GM20000 (cell line): ENCODE measurements around the gene VAMP7.
"Not testable (repeated sequence)": the region's sequence is repeated elsewhere in the genome, so short reads cannot be mapped to it uniquely, and the experiment has no call there.

Experiments used
- DNase-seq: peaks from one replicate; pipeline ENCODE4 v3.0.0; 2012; ENCODE audit warnings: low spot score
- TF ChIP-seq, protein P1 (sequence below): IDR thresholded peaks from 2 replicates; pipeline ENCODE4 v1.5.1; 2012; ENCODE audit warnings: mild to moderate bottlenecking, control low read depth; ENCODE audit errors: extremely low read depth, missing control alignments

Gene VAMP7, protein sequence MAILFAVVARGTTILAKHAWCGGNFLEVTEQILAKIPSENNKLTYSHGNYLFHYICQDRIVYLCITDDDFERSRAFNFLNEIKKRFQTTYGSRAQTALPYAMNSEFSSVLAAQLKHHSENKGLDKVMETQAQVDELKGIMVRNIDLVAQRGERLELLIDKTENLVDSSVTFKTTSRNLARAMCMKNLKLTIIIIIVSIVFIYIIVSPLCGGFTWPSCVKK

DNA sequence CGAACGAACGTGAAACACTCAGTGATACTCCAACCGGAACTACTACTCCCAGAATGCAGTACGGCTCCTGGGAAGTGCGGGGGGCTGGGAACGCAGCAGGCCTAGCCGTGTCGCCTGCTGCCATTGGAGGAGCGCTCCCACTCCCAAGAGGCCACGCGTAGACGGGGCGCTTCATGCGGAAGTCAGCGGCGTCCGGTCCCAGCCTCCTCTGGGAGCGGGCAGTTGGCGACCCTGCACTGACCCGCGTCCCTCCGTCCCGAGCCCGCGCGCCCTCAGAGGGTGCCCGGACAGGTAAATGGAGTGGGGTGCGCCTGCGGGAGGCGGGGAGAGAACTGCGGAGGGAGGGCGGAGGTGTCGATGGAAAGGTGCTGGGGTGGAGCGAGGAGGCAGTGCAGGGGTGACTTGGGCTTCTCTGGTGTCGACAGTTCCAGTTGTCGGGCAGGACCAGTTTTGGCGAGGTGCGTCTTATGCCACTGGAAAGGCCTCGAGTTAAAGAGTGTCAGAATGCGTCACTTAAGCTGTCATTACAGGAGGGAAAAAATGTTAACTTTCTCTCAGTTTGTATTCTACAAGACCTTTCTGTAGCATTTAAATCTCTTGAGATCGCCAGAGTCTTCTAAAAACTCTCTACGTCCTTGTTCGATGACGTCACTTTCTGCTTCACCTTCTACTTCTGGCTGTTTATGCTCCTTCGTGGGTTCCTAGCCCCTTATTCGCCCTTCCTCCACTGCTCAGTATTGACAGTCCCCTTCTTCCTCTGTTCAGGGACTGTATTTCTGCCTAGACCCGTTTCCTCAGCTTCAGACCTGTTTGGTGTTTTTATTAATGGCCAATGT, at the start of gene VAMP7:
VAMP7 (plus strand) TSS at position 188 of the 836 bp plus-strand sequence. CDS start 8,122 bp downstream, outside the sequence.
- peak; percentile 79 for DNase-seq
- TF ChIP-seq, protein P1, sequence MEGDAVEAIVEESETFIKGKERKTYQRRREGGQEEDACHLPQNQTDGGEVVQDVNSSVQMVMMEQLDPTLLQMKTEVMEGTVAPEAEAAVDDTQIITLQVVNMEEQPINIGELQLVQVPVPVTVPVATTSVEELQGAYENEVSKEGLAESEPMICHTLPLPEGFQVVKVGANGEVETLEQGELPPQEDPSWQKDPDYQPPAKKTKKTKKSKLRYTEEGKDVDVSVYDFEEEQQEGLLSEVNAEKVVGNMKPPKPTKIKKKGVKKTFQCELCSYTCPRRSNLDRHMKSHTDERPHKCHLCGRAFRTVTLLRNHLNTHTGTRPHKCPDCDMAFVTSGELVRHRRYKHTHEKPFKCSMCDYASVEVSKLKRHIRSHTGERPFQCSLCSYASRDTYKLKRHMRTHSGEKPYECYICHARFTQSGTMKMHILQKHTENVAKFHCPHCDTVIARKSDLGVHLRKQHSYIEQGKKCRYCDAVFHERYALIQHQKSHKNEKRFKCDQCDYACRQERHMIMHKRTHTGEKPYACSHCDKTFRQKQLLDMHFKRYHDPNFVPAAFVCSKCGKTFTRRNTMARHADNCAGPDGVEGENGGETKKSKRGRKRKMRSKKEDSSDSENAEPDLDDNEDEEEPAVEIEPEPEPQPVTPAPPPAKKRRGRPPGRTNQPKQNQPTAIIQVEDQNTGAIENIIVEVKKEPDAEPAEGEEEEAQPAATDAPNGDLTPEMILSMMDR: no peak

DNA sequence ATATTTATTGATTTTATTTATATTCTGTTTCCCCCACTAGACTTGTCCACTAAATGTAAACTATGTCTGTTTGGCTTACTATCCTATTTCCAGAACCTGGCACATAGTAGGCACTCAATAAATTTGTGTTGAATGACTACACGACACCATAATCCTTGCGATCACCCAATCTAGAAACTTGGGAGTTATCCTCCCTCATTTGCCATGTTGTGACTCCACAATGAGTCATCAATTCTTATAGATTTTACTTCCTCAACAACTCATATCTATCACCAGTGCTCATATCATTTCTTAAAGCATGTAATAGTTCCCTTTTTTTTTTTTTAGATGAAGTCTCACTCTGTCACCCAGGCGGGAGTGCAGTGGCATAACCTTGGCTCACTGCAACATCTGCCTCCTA, 39.9 kb upstream of the VAMP7 start:
- TF ChIP-seq, protein P1: no peak

DNA sequence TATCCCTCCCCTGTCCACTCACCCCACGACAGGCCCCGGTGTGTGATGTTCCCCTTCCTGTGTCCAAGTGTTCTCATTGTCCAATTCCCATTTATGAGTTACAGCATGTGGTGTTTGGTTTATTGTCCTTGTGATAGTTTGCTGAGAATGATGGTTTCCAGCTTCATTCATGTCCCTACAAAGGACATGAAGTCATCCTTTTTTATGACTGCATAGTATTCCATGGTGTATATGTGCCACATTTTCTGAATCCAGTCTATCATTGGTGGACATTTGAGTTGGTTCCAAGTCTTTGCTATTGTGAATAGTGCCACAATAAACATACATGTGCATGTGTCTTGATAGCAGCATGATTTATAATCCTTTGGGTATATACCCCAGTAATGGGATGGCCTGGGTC, 29.4 kb upstream of the VAMP7 start:
- not testable (repeated sequence) for DNase-seq

More for the DNA sequence above, 39.9 kb upstream of the VAMP7 start:
- DNase-seq: no peak

DNA sequence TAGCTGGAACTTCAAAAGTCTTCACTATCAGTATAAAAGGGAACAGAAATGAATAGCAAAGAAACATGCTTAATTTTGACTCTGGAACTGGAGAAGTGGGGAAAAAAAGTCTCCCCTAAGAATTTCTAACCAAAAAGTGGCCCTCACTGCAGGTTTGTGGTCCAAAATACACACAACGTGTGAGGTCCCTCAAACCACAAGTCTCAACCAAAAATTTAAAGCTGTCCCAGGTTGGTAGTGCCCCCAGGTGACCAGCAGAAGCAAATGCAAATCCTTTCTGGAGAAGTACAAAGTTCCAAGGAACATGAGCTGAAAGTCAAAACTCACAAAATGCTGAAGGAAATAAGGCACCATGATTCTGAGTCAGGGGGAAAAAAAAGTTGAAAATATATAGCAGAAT, 23.6 kb upstream of the VAMP7 start:
- no peak for DNase-seq

DNA sequence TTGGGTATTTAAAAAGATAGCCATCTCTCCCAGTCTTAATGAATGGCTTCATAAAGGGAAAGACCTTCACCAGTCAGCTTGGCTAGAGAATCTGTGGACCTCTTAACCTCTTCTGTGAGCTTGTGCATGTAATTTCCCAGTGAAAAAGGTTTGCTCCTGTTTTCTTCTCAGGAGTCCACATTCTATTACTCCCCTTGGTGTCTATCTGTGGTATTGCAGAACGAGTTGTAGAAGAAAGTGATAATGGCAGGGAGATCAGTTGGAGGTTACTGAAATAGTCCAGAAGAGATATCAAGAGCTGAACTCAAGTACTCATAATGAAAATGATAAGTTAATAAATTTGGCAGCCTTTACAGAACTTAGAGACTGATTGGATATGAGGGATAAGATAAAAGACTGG, 16.5 kb upstream of the VAMP7 start:
- TF ChIP-seq, protein P1: no peak
- DNase-seq: no peak

More for the DNA sequence above, 23.6 kb upstream of the VAMP7 start:
- TF ChIP-seq, protein P1: no peak

DNA sequence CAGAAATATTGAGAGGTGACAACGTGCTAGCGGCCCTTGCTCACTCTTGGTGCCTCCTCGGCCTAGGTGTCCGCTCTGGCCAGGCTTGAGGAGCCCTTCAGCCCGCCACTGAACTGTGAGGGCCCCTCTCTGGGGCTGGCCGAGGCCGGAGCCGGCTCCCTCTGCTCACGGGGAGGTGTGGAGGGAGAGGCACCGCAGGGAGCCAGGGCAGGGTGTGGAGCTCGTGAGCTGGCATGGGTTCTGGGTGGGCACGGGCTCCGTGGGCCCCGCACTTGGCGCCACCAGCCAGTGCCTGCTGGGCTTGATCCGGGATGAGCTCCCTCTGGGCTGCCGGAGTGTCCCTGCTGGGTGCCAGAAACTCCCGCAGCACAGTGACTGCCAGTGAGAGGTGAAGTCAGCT, 16.0 kb upstream of the VAMP7 start:
- TF ChIP-seq, protein P1: no peak
- no peak for DNase-seq

DNA sequence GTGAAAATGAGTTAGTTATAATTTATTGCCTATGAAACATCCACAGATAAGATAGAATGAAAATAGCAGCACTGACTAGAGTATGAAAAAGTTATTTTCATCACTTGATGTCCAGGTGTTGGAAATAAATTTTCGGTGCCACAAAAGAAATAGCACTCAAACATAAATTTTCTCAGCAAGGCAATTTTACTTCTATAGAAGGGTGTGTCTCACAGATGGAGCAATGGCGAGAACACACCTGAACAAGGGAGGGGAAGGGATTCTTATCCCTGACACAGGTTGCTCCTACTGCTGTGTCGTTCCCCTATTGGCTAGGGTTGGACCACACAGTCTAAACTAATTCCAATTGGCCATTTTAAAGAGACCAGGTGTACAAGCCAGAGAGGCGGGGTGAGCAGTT, 13.3 kb upstream of the VAMP7 start:
- DNase-seq: no peak
- TF ChIP-seq, protein P1: no peak
